HG03135 (cell line): ENCODE data around the gene LONRF3.

ENCODE experiments used
- ATAC-seq: cut with Tn5 transposase; IDR thresholded peaks from one replicate; pipeline ENCODE4 v1.9.1; 2021; ENCODE audit warnings: mild to moderate bottlenecking, moderate library complexity; ENCODE audit not compliant: unreplicated experiment

Gene LONRF3

DNA sequence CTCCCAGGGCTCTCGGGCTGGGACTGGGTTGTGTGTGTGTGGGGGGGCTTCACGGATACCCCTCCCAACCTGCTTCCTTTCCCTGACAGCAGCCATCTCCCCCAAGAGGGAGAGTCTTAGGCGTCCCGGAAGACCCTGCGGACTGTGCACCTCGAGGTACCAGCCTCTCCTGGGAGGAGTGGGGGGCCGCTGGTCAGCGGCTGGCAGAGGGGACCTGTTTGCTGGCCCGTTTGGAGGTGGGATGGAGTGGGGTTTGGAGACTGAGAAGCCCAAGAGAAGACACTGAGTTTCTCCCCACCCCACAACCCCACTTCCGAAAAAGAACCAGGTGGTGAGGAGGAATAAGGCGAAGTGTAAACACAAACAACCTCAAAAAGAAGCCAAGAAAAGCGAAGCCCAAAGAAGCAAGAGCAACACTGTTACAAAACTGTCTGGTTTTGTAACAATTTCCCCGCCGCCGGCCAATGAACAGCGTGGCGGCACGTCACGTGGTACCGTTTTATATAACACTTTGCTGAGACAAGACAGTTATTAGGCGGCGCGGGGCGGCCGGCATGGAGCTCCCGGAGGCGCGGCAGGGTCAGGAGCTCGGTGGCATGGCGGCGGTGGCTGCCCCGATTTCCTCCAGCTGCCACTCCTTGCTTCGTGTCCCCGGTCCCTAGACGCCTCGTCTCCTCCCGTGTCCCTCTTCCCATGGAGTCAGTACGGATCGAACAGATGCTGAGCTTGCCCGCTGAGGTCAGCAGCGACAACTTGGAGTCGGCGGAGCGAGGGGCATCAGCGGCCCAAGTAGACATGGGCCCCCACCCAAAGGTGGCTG is at the start of gene LONRF3:
TSS of gene LONRF3 (plus strand) at position 531 of the 820 bp plus-strand sequence. CDS start at position 694, 163 bp downstream.
- peak; percentile 25 for ATAC-seq

- no peak for ATAC-seq
These were observed 46.3 kb upstream of the LONRF3 start for GRCh38 chrX:118928151-118928550.

DNA sequence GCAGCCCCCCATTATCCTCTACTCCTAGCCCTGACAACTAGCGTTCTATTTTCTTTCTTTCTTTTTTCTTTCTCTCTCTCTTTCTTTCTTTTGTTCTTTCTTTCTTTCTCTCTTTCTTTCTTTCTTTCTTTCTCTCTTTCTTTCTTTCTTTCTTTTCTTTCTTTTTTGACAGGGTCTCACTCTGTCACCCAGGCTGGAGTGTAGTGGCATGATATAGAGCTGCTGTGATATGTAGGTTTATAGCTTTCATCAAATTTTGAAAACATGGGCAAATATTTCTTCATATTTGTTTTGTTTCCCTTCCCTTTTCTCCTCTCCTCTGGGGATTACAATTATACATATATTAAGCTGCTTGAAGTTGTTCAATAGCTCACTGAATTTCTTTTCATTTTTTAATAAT is 39.1 kb upstream of the LONRF3 start:
- no peak for ATAC-seq

DNA sequence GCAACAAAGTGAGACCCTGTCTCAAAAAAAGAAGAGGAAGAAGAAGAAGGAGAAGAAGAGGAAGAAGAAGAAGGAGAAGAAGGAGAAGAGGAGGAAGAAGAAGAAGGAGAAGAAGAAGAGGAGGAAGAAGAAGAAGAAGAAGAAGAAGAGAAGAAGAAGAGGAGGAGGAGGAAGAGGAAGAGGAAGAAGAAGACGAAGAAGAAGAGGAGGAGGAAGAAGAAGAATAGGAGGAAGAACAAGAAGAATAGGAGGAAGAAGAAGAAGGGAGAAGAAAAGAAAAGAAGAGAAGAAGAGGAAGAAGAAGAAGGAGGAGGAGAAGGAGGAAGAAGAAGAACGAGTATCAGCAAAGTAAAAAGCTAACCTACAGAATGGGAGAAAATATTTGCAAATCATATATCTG is 33.3 kb upstream of the LONRF3 start:
- no peak for ATAC-seq

- ATAC-seq = no peak
These were observed 31.3 kb upstream of the LONRF3 start for GRCh38 chrX:118943102-118943501.

DNA sequence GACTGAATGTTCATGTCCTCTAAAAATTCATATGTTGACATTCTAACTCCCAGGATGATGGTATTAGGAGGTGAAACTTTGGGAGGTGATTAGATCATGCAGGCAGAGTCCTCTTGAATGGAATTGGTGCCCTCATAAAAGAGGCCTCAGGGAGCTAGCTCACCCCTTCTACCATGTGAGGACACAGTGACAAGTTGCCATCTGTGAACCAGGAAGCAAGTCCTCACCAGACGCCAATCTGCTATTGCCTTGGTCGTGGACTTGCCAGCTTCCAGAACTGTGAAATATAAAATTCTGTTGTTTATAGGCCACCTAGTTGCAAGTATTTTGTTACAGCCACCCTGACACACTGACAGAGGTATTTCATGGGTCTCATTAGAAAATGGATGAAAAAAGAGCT is 28.5 kb upstream of the LONRF3 start:
- no peak for ATAC-seq

GRCh38 chrX:118948270-118948669 is 26.1 kb upstream of the LONRF3 start:
- ATAC-seq = no peak

- no peak for ATAC-seq
These were observed 12.4 kb upstream of the LONRF3 start for GRCh38 chrX:118961866-118962560.

- ATAC-seq = no peak
These were observed 11.3 kb upstream of the LONRF3 start for GRCh38 chrX:118963159-118963558.

DNA sequence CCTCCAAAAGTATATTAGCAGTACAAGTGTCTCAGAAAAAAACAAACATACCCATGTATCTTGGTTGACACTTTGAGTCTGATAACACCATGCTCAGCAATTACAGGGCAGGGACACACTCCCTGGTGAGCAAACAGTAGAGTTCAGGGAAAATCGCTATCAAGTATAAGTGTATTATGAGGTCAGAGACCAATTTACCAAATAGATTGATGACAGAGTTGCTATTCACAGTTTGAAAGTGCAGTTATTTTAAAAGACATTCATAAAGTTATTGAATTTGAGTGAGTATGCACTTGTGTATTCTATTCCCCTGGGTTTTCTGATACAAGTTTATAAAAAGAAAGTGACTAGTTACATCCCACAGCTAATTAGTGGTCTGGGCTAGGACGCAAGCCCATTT is 10.2 kb upstream of the LONRF3 start:
- ATAC-seq = no peak

- no peak for ATAC-seq
These were observed 9.0 kb upstream of the LONRF3 start for GRCh38 chrX:118965395-118965794.

GRCh38 chrX:118968031-118968430 is 6.4 kb upstream of the LONRF3 start:
- no peak for ATAC-seq

- no peak for ATAC-seq
These were observed 2.9 kb upstream of the LONRF3 start for GRCh38 chrX:118971552-118971951.

GRCh38 chrX:118973389-118974087 is 880 bp upstream of the LONRF3 start:
- no peak for ATAC-seq

GRCh38 chrX:118974908-118975671 is 672 bp downstream of the LONRF3 start:
- peak; percentile 47 for ATAC-seq

GRCh38 chrX:118975831-118976598 is 1.6 kb downstream of the LONRF3 start:
- no peak for ATAC-seq

GRCh38 chrX:118976599-118977340 is 2.4 kb downstream of the LONRF3 start:
- ATAC-seq = no peak

DNA sequence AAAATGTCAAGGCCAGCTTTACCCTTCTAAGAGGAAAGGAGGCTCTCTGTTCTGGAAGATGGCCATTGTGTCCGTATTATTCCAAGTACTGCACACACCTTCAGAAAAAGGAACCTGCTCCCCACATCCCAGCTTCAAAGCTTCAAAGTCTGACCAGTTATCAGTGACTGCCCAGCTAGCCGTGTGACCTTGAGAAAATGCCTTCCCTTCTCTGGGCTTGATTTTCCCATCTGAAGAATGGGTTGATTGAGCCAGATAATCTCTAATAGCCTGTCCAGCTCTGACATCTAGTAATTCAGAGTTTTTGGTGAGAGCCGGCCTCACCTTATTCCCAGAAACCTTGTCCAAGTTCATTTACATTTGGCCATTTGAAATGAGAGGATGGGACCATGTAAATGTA is 3.0 kb downstream of the LONRF3 start:
- no peak for ATAC-seq

- no peak for ATAC-seq
These were observed 4.0 kb downstream of the LONRF3 start for GRCh38 chrX:118978451-118978850.
